GM19043 (cell line): Measurements from ENCODE around the gene ADGRD2.
A peak's percentile ranks its signal among the peaks of the same experiment; 100 is the strongest.
"Not testable (repeated sequence)": the region's sequence is repeated elsewhere in the genome, so short reads cannot be mapped to it uniquely, and the experiment has no call there.

Source experiments
- ATAC-seq: cut with Tn5 transposase; IDR thresholded peaks from one replicate; pipeline ENCODE4 v1.9.1; 2021; ENCODE audit warnings: low read depth; ENCODE audit not compliant: unreplicated experiment

ADGRD2 gene

GRCh38 chr9:124450241-124450924 lies at the start of gene ADGRD2:
TSS of gene ADGRD2 (plus strand) at chr9:124450451. CDS start at chr9:124451667, 1,216 bp downstream.
- ATAC-seq: no peak

- ATAC-seq: no peak
These were observed 47.0 kb upstream of the ADGRD2 start for GRCh38 chr9:124403246-124403645.

- no peak for ATAC-seq
These were observed 40.8 kb upstream of the ADGRD2 start for GRCh38 chr9:124409410-124409809.

- ATAC-seq: no peak
These were observed 39.8 kb upstream of the ADGRD2 start for GRCh38 chr9:124410321-124410913.

- no peak for ATAC-seq
These were observed 38.6 kb upstream of the ADGRD2 start for GRCh38 chr9:124411514-124412227.

- no peak for ATAC-seq
These were observed 38.0 kb upstream of the ADGRD2 start for GRCh38 chr9:124412228-124412575.

GRCh38 chr9:124414612-124415011 lies 35.6 kb upstream of the ADGRD2 start:
- no peak for ATAC-seq

GRCh38 chr9:124415102-124415851 lies 35.0 kb upstream of the ADGRD2 start, which contains the start of gene PSMB7:
TSS of gene PSMB7 (minus strand) at chr9:124415442. CDS start at chr9:124415425, 17 bp downstream.
- peak; percentile 83 for ATAC-seq

GRCh38 chr9:124415852-124416484 lies 34.3 kb upstream of the ADGRD2 start:
- no peak for ATAC-seq

GRCh38 chr9:124419832-124420489 lies 30.3 kb upstream of the ADGRD2 start:
- no peak for ATAC-seq

GRCh38 chr9:124420991-124421543 lies 29.2 kb upstream of the ADGRD2 start:
- ATAC-seq: no peak

- no peak for ATAC-seq
These were observed 27.1 kb upstream of the ADGRD2 start for GRCh38 chr9:124423155-124423554.

- no peak for ATAC-seq
These were observed 26.7 kb upstream of the ADGRD2 start for GRCh38 chr9:124423591-124423990.

GRCh38 chr9:124425733-124426132 lies 24.5 kb upstream of the ADGRD2 start:
- ATAC-seq: not testable (repeated sequence)

- ATAC-seq: no peak
These were observed 23.9 kb upstream of the ADGRD2 start for GRCh38 chr9:124426361-124426760.

- ATAC-seq: no peak
These were observed 23.0 kb upstream of the ADGRD2 start for GRCh38 chr9:124427281-124427680.

- no peak for ATAC-seq
These were observed 21.3 kb upstream of the ADGRD2 start for GRCh38 chr9:124428751-124429529.

GRCh38 chr9:124429530-124429867 lies 20.8 kb upstream of the ADGRD2 start:
- no peak for ATAC-seq

GRCh38 chr9:124436320-124436719 lies 13.9 kb upstream of the ADGRD2 start:
- ATAC-seq: no peak
